NCI-H2227 (cell line): ENCODE data around the gene EME1.
"Not testable (repeated sequence)": the region's sequence is repeated elsewhere in the genome, so short reads cannot be mapped to it uniquely, and the experiment has no call there.

Source experiments
- DNase-seq: peaks from one replicate; lab custom pipeline; 2025; ENCODE audit not compliant: unreplicated experiment; lab: John Stamatoyannopoulos, UW

Gene EME1

GRCh38 chr17:50424246-50424995 lies 51.4 kb downstream of the EME1 start:
- DNase-seq: no peak

DNA sequence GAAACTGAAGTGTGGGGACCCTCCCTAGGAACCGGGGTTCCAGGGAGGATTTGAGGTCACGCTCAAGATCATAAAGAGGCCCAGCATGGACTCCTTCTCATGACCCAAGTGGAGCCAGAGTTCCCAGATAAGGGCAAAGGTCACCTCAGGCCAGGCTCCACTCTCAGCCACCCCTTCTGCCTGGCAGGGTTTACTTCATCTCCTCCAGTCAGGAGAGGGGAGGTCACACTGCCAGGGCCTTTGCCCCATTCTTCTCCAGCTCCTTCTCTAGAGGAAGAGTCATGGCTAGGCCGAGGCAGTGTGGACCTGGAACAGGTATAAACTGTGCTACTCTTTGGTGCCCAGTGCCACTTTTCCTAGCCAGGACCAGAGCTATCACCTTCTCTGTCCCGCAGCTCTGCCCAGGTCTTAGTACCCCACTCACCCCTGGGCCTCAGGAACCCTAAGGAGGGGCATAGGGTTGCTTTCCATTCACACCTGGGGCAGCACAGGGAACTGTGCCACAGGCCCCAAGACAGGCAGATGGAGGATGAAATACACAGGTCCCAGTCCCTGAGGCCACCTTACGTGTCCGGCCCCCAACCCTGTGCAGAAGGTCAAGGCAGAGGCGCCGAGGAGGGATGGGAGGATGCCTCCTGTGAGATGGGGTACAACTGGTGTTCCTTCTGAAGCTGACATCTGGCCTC lies 52.1 kb downstream of the EME1 start:
- no peak for DNase-seq

DNA sequence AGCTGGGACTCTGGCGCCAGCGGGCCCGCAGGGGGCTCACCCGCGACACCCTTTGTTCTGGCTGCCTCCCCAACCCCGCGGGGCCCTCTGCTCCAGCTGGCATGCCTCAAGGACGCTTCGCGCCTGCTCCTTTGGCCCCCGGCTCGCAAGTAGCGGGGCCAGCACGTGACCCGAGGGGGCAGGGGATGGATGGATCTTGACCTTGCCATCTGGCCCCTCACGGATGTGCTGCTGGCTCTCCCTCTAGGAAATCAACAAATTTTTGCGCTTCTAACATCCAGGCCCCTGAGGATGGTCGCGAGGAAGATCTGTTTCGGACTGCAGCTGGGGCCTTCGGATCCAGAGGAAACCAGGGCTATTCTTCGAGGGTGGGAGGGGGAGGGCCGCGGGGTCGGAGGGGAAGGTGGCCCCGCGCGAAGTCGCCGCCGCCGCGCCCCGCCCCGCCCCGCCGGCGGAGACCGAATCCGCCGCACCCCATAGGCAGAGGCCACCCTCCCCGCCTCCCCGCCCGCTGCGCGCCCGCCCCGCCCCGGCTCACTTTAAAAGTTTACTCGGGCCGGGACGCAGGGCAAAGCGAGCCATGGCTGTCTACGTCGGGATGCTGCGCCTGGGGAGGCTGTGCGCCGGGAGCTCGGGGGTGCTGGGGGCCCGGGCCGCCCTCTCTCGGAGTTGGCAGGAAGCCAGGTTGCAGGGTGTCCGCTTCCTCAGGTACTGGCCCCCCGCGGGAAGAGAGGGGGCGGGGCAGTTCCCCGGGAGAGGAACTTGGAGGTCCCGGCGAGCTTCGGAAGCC lies 52.8 kb downstream of the EME1 start, which contains the start of gene ACSF2:
Gene ACSF2 (plus strand): TSS at position 537 of the 790 bp plus-strand sequence. CDS start 44 bp downstream, at position 581.
- peak; percentile 48 for DNase-seq

DNA sequence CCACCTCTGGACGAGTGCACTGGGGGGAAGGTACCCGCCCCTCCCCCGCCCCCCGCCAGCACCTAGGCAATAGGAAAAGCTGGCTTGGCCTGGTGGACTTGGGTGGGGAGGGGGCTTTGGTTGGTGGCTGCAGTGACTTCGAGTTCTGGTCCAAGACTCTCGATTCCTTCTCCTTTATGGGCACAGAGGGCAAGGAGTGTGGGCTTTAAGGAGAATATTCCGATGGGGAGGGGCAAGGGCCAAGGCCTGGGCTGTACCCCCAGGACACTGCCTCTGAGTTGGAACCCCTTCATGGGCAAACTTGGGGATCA lies 53.4 kb downstream of the EME1 start:
- DNase-seq: no peak

GRCh38 chr17:50426814-50427787 lies 54.1 kb downstream of the EME1 start:
- no peak for DNase-seq

GRCh38 chr17:50428126-50428525 lies 55.1 kb downstream of the EME1 start:
- DNase-seq: not testable (repeated sequence)

- no peak for DNase-seq
These were observed 55.9 kb downstream of the EME1 start for GRCh38 chr17:50428831-50429424.

- no peak for DNase-seq
These were observed 56.8 kb downstream of the EME1 start for GRCh38 chr17:50429793-50430192.
